ENCODE data around the gene LENEP.

DNA sequence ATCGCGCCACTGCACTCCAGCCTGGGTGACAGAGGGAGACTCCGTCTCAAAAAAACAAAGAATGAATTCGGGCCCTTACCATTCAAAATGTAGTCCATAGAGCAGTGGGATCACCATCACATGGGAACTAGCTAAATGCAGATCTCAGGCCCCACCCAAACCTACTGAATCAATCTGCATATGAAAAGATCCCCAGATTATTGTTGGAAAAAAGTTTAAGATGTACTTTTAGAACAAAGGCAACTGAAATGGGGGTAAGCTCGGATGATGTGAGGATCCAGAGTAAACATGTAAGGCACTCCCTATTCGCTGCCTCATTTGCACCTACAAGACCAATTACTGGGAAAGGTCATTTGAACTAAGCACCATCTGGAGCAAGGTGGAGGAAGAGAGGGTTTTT lies 11.0 kb upstream of the LENEP start:
- TF ChIP-seq, protein P1, sequence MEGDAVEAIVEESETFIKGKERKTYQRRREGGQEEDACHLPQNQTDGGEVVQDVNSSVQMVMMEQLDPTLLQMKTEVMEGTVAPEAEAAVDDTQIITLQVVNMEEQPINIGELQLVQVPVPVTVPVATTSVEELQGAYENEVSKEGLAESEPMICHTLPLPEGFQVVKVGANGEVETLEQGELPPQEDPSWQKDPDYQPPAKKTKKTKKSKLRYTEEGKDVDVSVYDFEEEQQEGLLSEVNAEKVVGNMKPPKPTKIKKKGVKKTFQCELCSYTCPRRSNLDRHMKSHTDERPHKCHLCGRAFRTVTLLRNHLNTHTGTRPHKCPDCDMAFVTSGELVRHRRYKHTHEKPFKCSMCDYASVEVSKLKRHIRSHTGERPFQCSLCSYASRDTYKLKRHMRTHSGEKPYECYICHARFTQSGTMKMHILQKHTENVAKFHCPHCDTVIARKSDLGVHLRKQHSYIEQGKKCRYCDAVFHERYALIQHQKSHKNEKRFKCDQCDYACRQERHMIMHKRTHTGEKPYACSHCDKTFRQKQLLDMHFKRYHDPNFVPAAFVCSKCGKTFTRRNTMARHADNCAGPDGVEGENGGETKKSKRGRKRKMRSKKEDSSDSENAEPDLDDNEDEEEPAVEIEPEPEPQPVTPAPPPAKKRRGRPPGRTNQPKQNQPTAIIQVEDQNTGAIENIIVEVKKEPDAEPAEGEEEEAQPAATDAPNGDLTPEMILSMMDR (conservative IDR thresholded peaks at IDR 0.05), result no peak
- no peak for TF ChIP-seq ZFX (IDR thresholded peaks at IDR 0.05)

Data from C4-2B (cell line).